22Rv1 (cell line): ENCODE data around the gene CHID1.

Experiments
- ZFX ChIP-seq: fragments of 450-650 bp; IDR thresholded peaks from 2 replicates; pipeline ENCODE4 v1.6.1; 2017; ENCODE audit warnings: antibody characterized with exemption, borderline replicate concordance
- TF ChIP-seq, protein P1 (sequence below): fragments of 450-650 bp; IDR thresholded peaks from 2 replicates; pipeline ENCODE4 v1.5.1; 2017; ENCODE audit warnings: mild to moderate bottlenecking

DNA sequence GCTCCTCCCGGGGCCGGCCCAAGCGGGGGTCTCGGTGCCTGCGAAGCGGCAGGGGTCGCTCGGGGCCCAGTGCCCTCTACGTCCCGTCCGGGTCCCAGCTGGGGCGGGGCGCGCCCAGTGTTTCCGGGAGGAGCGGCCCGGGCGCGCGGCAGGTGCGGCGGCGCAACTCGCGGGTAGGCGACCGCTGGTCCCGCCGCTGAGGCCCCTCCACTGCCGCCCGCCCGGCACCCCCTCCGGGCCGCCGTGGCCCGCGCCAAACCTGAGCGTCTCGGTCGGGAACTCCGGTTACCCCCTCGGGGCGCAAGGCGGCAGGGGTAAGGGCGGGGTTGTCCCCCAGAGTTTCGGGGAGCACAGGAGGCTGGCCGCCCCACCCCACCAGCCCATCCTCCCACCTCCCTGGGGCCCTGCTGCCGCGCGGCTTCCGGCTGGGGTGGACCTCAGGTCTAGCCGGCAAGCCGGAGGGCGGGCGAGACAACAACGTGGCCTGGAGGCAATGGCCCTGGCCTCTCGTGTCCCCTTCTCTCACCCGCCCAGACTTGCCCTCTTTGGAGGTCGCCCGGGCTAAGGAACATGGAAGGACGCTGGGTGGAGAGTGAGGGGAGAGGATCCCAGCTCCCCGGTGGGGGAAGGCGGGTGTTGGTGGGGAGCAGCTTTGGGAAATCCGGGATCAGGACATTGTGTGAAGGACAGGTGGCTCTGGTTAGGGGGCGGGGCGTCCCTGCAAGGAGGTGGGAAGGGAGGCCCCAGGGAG lies 83.3 kb downstream of the CHID1 start:
- TF ChIP-seq, protein P1, sequence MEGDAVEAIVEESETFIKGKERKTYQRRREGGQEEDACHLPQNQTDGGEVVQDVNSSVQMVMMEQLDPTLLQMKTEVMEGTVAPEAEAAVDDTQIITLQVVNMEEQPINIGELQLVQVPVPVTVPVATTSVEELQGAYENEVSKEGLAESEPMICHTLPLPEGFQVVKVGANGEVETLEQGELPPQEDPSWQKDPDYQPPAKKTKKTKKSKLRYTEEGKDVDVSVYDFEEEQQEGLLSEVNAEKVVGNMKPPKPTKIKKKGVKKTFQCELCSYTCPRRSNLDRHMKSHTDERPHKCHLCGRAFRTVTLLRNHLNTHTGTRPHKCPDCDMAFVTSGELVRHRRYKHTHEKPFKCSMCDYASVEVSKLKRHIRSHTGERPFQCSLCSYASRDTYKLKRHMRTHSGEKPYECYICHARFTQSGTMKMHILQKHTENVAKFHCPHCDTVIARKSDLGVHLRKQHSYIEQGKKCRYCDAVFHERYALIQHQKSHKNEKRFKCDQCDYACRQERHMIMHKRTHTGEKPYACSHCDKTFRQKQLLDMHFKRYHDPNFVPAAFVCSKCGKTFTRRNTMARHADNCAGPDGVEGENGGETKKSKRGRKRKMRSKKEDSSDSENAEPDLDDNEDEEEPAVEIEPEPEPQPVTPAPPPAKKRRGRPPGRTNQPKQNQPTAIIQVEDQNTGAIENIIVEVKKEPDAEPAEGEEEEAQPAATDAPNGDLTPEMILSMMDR = no peak
- no peak for TF ChIP-seq ZFX
